RPMI7951 (cell line): ENCODE results near the gene TBC1D25. TPM values are rescaled to one million over a fixed set of nuclear protein-coding genes. Genes with fewer than 3 reads are reported as not detected.

Source experiments
- DNase-seq: peaks from one replicate; pipeline ENCODE4 v3.0.0-alpha.2; 2012; ENCODE audit warnings: low read depth
- total RNA-seq: library from RNA; depleted of rRNA; stranded (reverse); fragments of >200 nt; shearing (Covaris generic); gene quantifications from 2 replicates; pipeline ENCODE4 v1.2.3, GENCODE V29; 2014

The TBC1D25 gene
- total RNA-seq, 1 experiment from 2014 or later: 7.4 TPM

DNA sequence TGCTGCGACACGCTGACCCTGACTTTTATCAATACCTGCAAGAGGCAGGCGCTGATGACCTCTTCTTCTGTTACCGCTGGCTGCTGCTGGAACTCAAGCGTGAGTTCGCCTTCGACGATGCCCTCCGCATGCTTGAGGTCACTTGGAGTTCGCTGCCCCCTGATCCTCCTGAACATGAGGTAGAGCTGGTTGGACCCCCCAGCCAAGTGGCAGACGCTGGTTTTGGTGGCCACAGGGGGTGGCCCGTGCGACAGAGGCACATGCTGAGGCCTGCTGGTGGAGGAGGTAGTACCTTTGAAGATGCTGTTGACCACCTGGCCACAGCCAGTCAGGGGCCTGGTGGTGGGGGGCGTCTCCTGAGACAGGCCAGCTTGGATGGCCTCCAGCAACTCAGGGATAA is 20.5 kb downstream of the TBC1D25 start:
- DNase-seq: no peak

DNA sequence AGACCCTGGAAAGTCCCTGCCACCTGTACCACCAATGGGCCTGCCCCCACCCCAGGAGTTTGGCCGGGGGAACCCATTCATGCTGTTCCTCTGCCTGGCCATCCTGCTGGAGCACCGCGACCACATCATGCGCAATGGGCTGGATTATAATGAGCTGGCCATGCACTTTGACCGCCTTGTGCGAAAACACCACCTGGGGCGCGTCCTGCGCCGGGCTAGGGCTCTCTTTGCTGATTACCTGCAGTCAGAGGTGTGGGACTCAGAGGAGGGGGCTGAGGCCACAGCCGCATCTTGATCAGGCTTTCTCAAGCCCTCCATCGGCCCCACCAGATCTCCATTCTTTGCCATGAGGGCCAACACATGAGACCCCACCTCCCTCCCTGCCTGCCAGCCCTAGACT is 21.2 kb downstream of the TBC1D25 start:
- DNase-seq: no peak

- DNase-seq: peak; percentile 57
Measured at GRCh38 chrX:48569958-48570357, 30.4 kb downstream of the TBC1D25 start.

DNA sequence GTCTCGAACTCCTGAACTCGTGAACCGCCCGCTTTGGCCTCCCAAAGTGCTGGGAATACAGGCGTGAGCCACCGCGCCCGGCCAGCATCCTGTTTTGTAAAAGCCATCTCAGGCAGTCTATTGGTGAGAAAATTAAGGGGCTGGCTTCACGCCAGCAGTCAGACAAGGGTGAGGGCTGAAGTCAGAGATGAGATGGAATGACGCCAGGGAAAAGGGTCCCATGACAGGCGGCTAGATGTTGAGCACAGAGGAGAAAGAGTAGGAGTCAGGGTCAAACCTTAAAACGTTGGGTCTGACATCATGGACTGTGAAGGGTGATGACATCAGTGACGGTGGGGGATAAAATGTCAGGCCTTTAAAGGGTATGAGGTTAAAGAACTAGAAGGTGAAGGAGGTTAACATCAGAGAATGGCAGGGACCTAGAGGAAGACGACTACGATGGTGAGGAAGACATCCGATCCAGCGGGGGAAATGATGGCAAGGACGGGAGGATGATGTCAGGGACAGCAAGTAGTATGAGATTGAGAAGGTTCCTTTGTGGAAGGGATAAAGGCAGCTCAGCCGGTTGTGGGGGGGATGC is 34.3 kb downstream of the TBC1D25 start:
- peak; percentile 72 for DNase-seq

GRCh38 chrX:48574270-48575266 is 35.1 kb downstream of the TBC1D25 start, which contains the start of gene RBM3:
Gene RBM3, plus strand, starts transcription at chrX:48574484. Its CDS starts 697 bp downstream, at chrX:48575181.
- DNase-seq: peak; percentile 96

DNA sequence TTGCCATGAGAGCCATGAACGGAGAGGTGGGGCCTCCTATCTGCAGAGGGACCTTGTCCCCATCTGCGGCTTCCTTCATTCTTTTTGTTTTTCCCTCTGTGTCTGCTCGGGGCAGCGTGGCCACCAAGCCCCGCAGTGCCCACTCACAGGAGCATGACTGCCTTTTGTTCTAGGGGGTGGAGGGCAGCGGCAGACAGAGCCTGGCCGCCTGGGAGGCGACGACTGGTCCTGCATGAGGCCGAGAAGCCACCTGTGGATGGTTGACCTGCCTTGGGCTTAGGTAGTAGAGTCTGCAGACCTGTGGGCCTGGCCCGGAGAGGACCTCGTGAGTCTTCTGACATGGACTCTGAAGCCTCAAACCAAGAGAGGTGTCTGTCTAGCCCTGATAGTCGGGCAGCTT is 36.1 kb downstream of the TBC1D25 start:
- no peak for DNase-seq

DNA sequence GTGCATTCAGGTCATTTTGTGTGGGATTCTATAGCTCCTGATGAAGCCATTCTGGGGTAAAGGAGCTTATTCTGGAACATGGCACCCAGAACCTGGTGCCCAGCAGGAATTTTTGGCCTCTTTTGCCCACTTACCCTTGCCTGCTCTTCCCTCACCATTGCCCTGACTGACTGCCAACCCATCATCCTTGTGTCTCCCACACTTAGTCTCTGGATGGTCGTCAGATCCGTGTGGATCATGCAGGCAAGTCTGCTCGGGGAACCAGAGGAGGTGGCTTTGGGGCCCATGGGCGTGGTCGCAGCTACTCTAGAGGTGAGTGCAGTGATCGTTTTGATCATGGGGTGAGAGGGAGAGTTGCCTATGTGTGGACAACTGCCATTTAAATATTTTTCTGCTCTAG is 36.6 kb downstream of the TBC1D25 start:
- no peak for DNase-seq

DNA sequence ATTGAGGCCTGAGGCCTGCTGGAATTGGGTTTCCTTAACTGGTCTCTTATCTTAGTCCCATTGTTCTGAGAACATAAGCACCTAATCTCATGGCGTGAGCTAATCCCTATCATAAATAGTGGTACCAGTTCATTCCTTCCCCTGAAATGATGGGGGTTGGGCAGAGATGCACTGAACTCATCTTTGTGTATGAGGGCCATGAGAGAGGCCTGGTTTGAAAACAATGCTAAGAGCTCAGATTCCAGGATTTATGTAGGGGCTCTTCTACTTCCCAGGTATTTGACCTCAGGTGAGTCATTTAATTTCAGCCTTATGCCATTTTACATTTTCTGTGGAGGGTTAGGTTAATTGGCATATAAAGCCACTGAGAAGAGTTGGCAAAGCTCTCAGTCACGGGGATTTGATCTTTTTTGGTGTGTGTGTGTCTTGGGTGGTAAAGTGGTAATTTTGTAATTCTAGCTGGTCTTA is 39.2 kb downstream of the TBC1D25 start:
- peak; percentile 3 for DNase-seq

DNA sequence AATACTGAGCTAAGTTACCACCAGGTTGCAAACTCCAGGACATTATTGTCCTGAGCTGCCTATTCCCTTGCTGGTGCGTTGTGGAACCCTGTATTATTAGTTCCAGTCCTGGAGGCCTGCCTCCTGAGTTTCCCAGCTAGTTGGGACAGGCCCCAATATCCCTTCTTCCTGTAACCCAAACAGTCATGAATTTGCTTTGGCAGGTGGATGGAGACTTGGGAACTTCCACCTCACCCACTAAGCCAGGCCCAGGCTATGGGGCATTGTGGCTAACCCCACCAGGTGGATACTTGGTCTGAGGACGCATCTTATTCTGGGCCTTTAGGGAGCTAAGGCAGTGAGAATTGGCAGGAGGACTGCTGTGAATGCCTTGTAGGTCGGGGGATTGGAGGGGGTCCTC is 39.7 kb downstream of the TBC1D25 start:
- DNase-seq: peak; percentile 3

GRCh38 chrX:48580662-48581061 is 41.1 kb downstream of the TBC1D25 start:
- peak; percentile 3 for DNase-seq

DNA sequence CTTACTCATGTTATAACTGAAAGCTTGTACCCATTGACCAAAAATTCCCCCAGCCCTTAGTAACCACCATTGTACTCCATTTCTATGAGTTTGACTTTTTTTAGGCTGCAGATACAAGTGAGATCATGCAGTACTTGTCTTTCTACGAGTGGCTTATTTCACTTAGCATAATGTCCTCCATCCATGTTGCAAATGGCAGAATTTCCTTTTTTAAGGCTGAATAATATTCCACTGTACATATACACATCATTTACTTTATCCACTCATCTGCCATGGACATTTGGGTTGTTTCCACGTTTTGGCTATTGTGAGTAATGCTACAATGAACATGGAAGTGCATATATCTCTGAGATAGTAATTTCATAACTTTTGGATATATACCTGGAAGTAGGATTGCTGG is 45.2 kb downstream of the TBC1D25 start:
- DNase-seq: no peak

DNA sequence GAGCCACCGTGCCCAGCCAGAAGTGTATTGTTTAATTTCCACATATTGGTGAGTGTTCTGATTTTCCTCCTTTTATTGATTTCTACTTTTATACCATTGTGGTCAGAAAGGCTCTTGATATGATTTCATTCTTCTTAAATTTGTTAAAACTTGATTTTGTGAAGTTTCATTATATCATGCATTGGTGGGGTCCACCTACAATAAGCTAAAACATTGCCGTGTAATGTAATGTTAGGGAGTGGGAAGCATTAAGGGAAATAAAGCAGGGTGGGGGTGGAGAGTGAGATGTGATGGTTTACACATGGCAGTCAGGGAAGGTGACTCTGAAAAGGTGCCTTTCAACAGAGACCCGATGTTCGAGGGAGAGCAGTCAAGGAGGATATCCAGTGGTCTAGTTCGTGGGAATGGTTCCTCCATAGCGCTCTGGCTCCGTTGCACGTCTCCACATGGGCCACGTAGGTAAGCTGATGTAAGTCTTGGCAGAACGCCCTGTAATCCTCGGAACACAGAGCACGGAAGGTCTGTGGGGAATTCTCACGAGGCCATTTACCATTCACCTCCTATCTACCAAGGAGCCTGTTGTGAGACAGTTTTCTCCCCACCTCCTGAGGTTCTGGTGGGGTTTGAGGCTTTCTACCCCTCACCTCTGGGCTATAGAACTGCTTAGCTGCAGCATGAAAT is 50.1 kb downstream of the TBC1D25 start:
- DNase-seq: no peak

- no peak for DNase-seq
Measured at GRCh38 chrX:48590203-48591103, 50.9 kb downstream of the TBC1D25 start.

- peak; percentile 77 for DNase-seq
Measured at GRCh38 chrX:48591255-48591791, 51.8 kb downstream of the TBC1D25 start.

DNA sequence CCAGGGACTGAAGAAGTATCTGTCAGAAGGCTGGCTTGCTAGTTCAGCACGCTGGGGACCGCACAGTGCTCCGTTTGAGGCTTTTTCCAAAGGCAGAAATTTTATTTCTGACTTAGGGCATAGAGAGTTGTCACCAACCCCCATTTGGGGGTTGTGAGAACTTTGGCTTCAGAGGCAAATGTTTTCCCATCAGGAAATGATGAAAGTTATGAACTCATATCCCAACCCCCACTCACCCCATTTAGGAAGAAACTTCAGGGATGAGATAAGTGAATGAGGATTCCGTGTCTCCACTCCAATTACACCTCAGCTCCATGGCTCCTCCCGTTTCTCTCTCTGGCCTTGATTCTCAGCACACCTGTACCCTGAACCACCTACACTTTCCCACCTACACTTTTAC is 53.5 kb downstream of the TBC1D25 start:
- DNase-seq: no peak

GRCh38 chrX:48595929-48596328 is 56.4 kb downstream of the TBC1D25 start:
- DNase-seq: no peak

DNA sequence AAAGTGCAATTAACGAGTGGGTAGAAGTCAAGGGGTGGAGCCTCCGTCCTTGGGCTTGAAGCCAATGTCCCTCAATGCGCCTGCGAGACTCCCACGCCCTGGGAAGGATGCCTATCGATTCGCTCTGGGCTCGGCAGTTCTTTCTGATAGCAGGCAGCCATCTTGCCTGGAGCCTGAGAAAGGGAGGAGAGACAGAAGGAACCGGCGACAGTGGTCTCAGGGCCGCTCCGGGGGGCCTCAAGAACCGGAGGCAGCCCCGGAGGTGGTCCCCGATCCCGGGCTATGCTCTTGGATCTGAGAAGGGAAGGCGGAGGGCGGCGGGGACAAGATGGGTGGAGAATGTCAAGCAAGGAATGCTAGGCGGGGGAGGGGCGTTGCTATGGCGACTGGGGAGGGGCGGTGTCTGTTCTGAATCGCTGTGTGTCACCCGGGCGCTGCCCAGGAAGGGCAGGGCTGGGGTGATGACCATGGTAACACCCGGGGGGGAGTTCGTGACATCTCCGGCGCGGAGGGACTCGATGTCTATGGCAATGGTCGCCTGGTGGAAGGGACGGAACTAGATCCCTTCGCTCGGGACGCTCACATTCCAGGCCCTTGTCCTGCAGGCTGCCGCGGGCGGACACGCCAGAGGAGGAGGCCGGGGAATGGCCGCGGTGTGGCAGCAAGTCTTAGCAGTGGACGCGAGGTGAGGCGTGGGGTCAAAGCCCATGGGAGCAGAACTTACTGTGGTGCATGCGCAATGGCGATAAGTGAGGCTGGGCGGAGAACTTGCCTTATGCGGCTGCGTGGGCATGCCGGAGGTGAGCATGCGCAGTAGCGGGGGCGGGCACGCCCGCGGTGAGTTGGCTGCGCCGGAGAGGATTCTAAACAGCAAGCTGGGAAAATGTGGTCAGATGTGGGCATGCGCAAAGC is 58.1 kb downstream of the TBC1D25 start, which contains the start of gene WDR13:
Gene WDR13, plus strand, starts transcription at position 140 of the 912 bp plus-strand sequence. Its CDS starts 505 bp downstream, at position 645.
- peak; percentile 94 for DNase-seq

- no peak for DNase-seq
Measured at GRCh38 chrX:48598614-48599013, 59.1 kb downstream of the TBC1D25 start.

DNA sequence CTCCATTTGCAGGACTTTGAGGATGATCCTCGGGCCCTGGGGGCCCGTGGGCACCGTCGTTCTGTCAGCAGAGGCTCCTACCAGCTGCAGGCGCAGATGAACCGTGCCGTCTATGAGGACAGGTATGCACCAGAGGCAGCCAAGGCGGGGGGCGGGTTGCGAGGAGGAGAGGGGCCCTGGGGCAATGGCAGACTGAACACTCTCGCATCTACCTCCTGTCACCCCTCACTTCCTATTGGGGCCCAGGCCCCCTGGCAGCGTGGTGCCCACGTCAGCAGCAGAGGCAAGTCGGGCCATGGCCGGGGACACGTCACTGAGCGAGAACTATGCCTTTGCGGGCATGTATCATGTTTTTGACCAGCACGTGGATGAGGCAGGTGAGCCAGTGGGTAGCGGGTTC is 59.8 kb downstream of the TBC1D25 start:
- DNase-seq: no peak

- no peak for DNase-seq
Measured at GRCh38 chrX:48600226-48600625, 60.7 kb downstream of the TBC1D25 start.
